EH (cell line): ENCODE measurements around the gene ADGRG3.

Experiments used
- DNase-seq: peaks from one replicate; pipeline ENCODE4 v3.0.0-alpha.2; 2015; ENCODE audit warnings: low read depth

ADGRG3 gene

GRCh38 chr16:57681950-57682728, 14.0 kb downstream of the ADGRG3 start:
- no peak for DNase-seq

- DNase-seq: no peak
Measured at GRCh38 chr16:57682809-57683635, 14.9 kb downstream of the ADGRG3 start.

GRCh38 chr16:57683636-57684545, 15.8 kb downstream of the ADGRG3 start:
- DNase-seq: no peak

GRCh38 chr16:57684626-57685358, 16.7 kb downstream of the ADGRG3 start:
- DNase-seq: no peak

- DNase-seq: no peak
Measured at GRCh38 chr16:57685633-57686032, 17.5 kb downstream of the ADGRG3 start.

- no peak for DNase-seq
Measured at GRCh38 chr16:57686577-57686976, 18.5 kb downstream of the ADGRG3 start.

GRCh38 chr16:57687363-57687929, 19.3 kb downstream of the ADGRG3 start:
- no peak for DNase-seq

GRCh38 chr16:57688487-57688986, 20.4 kb downstream of the ADGRG3 start:
- no peak for DNase-seq

GRCh38 chr16:57688987-57689761, 21.1 kb downstream of the ADGRG3 start:
- DNase-seq: no peak

- no peak for DNase-seq
Measured at GRCh38 chr16:57689762-57690558, 21.9 kb downstream of the ADGRG3 start.

- peak; percentile 6 for DNase-seq
Measured at GRCh38 chr16:57690782-57691471, 22.8 kb downstream of the ADGRG3 start.

GRCh38 chr16:57692636-57693035, 24.5 kb downstream of the ADGRG3 start:
- no peak for DNase-seq

GRCh38 chr16:57693550-57693949, 25.4 kb downstream of the ADGRG3 start:
- DNase-seq: no peak

- no peak for DNase-seq
Measured at GRCh38 chr16:57694231-57694724, 26.2 kb downstream of the ADGRG3 start.

- DNase-seq: peak; percentile 51
Measured at GRCh38 chr16:57694725-57695679, 26.9 kb downstream of the ADGRG3 start, which contains the start of gene DRC7. Gene DRC7 (plus strand): TSS chr16:57694806. CDS start chr16:57697950, 3,144 bp downstream.

GRCh38 chr16:57695680-57696069, 27.6 kb downstream of the ADGRG3 start:
- DNase-seq: no peak

GRCh38 chr16:57696240-57696639, 28.1 kb downstream of the ADGRG3 start:
- DNase-seq: no peak
